NCI-H1436 treated with DMSO at 0.1 percent for 48 hours (cell line): ENCODE results near the gene WARS2.
A peak's percentile ranks its signal among the peaks of the same experiment; 100 is the strongest.
"Not testable (repeated sequence)": the region's sequence is repeated elsewhere in the genome, so short reads cannot be mapped to it uniquely, and the experiment has no call there.

Source experiments
- DNase-seq: peaks from one replicate; lab custom pipeline; 2025; lab: John Stamatoyannopoulos, UW

Gene WARS2

DNA sequence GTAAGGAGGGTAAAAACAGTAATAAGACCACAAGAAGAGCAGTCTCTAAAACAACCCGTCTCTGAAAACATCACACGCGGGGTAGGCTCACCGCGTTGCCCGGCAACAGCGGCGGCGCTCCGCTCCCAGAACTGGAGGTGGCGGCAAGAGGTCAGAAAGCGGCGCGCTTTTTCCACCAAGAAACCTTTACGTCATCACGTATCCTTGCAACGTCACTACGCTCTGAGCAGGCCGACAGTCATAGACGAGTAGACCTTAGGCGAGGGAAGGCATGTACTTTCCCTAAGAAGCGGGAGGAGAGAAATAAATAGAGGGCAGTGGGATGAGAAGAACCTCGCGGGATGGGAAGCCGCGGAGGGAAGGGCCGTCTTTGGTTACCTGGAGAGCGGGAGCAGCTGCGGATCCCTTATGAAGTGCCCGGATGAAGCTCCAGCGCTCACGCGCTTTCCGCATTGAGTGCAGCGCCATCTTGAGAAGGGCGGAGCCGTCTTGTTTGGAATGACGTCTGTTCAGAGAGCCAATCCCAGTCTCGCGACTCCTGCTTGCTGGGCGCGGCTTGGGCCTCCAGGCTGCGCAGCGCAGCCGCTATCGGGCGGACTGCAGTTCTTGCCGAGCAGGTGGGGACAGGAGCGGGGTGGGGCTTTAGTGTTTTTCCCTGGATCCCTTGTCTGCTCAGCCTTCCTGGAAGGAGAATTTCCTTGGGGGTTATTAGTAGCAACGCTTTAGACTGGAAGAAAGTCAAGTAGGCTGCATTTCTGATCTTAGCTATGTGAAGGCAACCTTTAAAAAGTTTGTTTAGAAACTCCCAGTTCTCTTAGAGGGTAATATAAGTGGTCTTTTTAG lies at the start of gene WARS2:
WARS2 (minus strand) TSS at position 477 of the 843 bp plus-strand sequence; CDS start at position 468, 9 bp downstream.
- peak; percentile 90 for DNase-seq

DNA sequence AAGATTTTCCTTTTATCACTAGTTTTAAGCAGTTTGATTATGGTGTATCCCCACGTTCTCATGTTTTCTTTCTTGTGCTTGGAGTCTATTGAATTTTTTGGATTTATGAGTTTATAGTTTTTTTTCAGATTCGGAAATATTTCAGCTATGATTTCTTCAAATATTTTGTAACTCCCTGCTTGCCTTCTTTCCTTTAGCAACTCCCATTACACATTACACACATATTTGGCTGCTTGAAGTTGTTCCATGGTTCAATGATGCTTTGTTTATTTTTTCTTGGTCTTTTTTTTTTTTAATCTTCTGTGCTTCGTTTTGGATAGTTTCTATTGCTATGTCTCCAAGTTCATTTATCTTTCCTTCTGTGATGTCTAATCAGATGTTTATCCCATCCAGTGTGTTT lies 48.5 kb upstream of the WARS2 start:
- DNase-seq: no peak

DNA sequence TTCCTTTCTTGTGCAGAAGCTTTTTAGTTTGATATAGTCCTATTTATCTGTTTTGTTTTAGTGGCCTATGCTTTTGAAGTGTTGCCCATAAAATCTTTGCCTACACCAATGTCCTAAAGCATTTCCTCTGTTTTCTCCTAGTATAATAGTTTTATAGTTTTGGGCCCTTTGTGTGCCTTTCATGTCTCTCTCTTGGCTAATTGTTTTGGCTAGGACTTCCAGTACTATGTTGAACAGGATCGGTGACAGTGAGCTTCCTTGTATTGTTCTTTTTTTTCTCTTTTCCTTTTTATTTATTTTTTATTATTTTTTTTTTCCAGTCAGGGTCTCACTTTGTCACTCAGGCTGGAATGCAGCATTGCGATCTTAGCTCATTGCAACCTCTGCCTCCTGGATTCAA lies 47.0 kb upstream of the WARS2 start:
- no peak for DNase-seq

DNA sequence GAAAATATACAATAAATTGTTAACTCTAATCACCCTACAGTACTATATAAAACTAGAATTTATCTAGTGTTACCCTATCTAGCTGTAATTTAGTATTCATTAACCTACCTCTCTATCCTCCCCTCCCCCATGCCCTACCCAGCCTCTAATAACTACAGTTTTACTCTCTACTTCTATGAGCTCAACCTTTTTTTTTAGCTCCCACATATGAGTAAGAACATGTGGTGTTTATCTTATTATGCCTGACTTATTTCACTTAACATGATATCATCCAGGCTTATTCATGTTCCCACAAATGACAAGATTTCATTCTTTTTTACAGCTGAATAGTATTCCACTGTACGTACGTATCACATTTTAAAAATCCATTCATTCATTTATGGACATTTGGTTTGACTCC lies 46.0 kb upstream of the WARS2 start:
- DNase-seq: no peak

DNA sequence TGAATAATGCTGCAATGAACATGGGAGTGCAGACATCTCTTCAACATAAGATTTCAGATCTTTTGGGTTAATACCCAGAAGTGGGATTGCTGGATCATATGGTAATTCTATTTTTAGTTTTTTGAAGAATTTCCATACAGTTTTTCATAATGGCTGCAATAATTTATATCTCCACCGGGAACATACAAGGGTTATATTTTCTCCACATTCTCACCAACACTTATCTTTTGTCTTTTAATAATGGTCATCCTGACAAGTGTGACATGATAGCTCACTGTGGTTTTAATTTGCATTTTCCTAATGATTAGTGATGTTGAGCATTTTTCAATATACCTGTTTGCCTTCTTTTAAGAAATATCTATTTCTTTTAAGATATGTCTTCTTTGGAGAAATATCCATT lies 44.5 kb upstream of the WARS2 start:
- DNase-seq: no peak

DNA sequence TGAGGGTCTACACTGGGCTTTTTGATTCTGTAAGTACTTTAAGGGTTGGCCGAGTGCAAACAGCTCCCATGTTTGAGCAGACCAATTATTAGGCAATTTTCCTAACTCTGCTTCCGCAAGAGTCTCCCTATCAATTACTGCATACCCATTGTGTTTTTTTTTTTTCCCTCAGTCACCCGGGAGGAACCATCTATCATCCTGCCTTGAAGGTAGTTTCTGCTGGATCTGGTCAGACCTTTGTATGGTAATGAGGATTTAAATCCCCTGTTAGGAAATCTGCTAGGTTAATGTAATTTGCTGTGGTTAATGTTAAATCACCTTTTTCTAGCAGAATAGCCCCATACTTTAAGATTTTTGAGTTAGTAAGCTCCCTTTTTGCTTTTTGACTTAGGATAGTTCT lies 40.8 kb upstream of the WARS2 start:
- no peak for DNase-seq

DNA sequence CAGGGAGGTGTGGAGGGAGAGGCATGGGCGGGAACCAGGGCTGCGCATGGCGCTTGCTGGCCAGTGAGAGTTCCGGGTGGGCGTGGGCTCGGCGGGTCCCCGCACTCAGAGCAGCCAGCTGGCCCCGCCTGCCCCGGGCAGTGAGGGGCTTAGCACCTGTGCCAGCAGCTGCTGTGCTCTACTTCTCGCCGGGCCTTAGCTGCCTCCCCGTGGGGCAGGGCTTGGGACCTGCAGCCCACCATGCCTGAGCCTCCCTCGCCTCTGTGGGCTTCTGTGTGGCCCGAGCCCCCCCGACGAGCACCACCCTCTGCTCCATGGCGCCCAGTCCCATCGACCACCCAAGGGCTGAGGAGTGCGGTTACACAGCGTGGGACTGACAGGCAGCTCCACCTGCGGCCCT lies 38.6 kb upstream of the WARS2 start:
- no peak for DNase-seq

DNA sequence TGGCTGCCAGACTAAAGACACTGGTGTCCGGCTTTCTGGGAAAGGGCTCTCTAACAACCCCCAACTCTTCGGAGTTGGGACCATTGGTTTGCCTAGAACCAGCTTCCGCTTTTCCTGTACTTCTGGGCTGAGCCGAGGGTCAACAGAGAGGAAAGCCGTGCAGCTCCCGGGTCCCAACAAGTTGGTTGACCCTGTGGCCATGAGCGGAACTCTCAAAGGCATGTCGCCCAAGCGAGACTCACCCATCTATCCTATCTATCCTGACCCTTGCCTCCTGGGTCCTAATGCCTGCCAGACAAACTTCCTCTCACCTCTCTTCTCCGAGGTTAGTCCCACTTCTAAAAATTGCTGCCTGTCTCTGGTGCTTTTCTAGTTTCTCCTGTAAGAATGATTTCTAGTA lies 32.5 kb upstream of the WARS2 start:
- DNase-seq: not testable (repeated sequence)

DNA sequence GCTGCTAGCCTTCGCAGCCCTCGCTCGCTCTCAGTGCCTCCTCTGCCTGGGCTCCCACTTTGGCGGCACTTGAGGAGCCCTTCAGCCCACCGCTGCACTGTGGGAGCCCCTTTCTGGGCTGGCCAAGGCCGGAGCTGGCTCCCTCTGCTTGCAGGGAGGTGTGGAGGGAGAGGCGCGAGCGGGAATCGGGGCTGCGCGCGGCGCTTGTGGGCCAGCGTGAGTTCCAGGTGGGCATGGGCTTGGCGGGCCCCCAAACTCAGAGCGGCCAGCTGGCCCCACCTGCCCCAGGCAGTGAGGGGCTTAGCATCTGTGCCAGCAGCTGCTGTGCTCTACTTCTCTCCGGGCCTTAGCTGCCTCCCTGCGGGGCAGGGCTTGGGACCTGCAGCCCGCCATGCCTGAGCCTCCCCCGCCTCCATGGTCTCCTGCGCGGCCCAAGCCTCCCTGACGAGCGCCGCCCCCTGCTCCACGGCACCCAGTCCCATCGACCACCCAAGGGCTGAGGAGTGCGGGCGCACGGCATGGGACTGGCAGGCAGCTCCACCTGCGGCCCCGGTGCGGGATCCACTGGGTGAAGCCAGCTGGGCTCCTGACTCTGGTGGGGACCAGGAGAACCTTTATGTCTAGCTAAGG lies 31.0 kb upstream of the WARS2 start:
- DNase-seq: not testable (repeated sequence)

DNA sequence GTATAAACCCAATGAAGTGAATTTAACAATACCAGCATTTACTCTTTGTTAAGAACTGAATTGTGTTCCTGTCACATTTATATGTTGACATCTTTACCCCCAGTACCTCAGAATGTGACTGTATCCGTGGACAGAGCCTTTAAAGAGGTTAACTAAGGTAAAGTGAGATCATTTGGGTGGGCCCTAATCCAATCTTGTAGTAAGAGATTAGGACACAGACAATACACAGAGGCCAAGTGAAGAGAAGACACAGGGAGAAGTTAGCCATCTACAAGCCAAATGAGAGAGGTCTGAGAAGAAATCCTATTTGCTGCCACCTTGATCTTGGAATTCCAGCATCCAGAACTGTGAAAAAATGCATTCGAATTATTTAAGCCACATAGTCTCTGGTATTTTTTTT lies 22.9 kb upstream of the WARS2 start:
- DNase-seq: no peak

DNA sequence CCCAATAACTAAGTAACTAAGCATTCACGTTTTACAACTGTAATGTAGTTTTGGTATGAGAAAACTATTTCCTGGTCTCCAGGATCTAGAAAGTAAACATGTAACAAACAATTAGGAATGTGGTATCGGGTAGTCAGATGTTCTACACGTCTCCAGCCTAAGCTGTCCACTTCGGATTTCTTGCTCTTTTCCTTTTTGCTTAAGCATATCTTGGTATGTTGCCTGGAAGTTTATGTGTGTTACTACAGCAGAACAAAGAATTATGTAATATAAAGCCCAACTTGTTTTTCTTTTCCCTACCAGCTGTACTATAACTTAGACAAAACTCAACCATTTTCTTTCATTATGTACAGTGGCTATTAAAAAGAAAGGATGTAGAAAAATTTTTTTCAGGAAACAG lies 20.4 kb upstream of the WARS2 start:
- DNase-seq: no peak

DNA sequence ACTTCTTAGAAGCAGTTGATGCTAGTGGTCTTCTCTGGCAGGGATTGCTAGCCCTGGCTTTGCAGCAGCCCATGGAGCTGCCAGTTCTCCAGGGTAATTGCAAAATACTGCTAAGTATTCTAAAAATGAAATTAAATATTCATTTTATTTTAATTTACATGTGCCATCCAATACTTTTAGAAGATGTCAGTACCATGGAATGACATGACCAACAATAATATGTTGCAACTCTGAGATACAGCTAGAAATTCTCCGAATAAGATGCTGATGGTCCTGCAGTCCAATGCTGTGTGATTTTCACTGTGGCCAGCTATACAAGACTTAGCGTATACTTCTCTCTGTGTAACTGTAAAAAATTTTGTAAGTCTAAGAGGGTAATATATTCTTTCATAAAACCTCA lies 20.0 kb upstream of the WARS2 start:
- no peak for DNase-seq

DNA sequence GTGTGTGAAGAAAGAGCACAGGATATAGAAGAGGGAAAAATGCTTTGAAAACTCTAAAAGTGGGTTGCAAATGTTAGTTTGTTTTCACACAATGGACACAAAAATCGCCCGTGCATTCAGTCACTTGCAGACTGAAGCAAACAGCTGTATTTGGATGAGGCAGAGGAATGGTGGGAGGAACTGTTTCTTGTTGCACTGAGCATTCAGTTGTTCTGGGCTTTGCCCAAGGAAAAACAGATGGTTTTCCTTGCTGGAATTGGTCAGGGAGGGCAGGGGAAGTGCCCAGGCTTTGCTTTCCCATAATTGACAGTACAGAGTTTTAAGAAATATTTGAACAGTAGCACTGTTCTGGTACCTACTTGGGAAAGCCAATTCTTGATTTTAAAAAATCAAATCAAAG lies 19.5 kb upstream of the WARS2 start:
- no peak for DNase-seq

DNA sequence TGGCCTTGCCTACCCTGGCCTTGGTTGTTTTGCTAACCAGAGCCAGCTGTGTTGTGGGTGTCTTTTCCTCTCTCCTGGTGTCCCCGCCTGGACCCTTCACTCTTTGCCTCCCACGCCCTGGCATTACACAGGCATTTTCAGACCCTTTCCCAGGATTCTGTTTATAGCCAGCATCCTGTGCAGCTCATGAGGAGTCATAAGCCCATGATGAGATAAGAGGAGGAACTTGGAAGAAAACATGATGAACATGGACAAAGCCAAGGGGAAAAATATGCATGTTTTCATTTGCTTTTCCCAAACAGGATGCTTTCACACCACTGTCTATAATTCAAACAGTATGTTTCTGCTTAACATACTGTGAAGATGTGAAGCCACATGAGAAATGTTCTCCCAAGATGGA lies 18.7 kb upstream of the WARS2 start:
- no peak for DNase-seq

DNA sequence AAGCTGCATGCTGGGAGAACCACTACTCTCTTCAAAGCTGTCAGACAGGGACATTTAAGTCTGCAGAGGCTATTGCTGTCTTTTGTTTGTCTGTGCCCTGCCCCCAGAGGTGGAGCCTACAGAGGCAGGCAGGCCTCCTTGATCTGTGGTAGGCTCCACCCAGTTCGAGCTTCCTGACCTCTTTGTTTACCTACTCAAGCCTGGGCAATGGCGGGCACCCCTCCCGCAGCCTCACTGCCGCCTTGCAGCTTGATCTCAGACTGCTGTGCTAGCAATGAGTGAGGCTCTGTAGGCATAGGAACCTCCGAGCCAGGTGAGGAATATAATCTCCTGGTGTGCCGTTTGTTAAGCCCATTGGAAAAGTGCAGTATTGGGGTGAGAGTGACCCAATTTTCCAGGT lies 16.3 kb upstream of the WARS2 start:
- not testable (repeated sequence) for DNase-seq

DNA sequence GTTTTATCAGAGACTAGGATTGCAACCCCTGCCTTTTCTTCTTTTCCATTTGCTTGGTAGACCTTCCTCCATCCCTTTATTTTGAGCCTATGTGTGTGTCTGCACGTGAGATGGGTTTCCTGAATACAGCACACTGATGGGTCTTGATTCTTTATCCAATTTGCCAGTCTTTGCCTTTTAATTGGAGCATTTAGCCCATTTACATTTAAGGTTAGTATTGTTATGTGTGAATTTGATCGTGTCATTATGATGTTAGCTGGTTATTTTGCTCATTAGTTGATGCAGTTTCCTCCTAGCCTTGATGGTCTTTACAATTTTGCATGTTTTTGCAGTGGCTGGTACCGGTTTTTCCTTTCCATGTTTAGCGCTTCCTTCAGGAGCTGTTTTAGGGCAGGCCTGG lies 14.6 kb upstream of the WARS2 start:
- not testable (repeated sequence) for DNase-seq

DNA sequence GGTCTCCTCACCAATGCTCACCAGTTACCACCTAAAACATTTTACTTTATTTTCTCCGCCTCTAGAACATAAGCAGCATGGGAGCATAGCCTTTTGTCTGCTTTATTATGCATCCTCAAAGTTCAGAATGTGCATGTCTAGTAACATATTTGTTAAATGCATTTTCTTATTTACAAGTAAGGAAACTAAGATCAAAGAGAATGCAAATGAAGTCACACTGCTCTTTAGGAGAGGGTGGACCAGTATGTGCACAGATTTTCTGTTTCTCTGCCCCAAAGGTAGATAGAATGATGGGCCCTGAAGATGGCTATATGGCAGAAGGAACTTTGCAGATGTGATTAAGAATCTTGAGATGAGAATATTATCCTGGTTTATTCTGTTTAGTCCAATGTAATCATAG lies 9.7 kb upstream of the WARS2 start:
- no peak for DNase-seq

DNA sequence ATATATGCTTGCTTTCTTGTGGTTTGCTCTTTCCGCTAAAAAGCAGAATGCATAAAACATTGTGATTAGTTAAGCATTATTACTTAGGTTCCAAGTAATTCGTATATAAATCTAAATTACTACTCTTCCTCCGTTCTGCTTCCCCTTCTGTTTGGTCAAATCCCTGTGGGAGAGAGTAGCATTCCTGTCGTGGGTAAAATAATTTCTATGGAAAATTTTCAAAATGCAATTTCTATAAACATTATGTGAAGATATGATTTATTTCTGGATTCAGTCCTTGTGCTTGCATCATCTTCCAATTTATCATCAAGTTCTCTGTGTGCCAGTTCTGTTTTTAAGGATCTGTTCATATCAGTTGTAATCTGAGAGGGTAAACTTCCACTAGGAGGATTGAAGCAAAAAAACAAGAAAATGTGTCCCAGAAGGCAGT lies 7.2 kb upstream of the WARS2 start:
- no peak for DNase-seq

DNA sequence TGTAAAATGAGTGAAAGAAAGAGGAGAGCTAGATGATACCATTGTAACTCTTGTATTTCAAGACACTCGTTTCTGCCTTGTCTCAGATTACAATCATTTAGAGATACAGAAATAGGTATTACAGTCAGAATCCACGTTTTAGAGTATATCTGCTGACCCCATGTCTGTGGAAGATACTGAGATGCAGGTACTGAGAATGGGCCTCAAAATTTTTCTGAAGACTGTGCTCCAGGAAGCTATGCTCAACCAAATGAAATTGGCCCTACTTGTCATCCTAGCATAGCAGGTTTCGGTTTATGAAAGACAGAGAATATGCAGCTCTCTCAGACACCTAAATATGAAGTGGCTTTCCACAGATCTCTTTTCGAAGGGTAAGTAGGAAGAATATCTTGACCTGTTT lies 6.0 kb upstream of the WARS2 start:
- no peak for DNase-seq

DNA sequence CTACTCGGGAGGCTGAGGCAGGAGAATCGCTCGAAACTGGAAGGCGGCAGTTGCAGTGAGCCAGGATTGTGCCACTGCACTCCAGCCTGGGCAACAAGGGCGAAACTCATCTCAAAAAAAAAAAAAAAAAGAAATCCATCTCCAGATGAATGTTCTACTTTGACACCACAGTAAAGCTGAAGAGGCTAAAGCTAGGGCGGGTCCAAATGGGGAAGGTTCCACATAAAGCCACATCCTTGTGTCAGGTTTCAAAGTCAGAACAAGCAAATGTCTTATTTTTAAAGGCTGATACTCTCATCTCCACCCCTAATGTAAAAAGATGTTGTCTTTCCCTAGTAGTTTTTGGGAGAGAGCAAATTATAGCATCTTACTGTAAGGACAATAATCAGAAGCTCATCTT lies 4.4 kb upstream of the WARS2 start:
- no peak for DNase-seq

DNA sequence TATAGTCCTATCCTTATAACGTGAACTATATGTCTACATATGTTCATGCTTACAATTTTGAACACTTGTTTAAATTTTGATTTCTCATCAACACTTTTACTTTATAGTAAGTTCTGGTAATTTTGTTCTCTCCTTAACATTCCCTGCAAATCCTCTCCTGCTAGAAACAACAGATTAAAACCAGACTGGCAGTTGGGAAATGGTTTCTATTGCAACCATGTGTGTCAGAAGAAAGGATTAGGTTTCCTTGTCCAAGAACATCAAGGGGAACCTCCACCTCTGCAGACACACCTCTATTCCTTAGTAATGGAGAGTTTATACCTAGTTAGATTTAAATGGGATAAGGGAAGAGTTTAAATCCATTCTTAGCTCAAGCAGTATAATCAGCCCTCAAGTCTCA lies 3.3 kb upstream of the WARS2 start:
- DNase-seq: no peak

DNA sequence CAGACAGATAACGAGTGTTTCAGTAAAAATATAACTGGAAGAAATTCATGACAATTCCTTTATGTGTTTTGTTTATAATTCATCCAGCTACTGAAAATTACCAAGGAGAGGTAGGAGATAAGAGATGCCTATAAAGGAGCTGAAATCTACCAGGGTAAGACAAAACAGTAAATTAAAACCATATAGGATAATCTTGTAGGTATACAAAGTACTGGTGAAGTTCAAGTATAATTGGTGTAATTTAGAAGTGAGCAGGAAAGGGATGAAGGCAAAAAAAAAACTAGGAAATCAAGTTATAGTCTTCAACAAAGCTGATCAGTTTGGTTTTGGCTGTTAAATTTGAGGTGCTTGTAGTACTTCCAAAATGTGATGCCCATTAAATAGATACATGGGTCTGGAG lies 1.2 kb upstream of the WARS2 start:
- no peak for DNase-seq

DNA sequence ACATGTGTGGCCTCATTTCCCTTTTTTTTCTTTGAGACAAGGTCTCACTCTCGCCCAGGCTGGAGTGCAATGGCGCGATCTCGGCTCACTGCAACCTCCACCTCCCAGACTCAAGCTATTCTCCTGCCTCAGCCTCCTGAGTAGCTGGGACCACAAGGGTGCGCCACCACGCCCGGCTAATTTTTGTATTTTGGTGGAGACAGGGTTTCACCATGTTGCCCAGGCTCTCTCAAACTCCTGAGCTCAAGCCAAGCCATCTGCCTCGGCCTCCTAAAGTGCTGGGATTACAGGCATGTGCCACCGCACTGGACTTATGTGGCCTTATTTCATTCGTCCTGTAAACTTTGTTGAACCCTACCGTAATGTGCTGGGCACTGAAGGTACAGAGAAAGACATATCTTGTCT lies 569 bp upstream of the WARS2 start:
- DNase-seq: peak; percentile 31

DNA sequence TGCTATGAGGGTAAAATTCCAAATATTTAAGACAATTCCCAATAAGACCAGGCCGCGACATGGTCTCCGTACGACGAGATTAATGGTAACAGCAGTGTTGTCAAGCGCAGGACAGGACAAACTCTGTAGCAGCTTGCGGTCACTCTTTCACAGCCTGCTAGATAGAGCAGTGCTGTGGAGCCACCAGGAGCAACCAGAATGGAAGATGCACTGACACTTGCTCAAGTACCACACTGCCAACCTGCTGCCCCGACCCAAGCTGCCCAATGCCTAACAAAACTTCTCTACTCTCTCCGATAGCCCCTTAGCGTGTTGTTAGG lies 636 bp downstream of the WARS2 start:
- DNase-seq: no peak
